H4 (cell line): ENCODE measurements around the gene CNTNAP2. TPM values are rescaled to one million over a fixed set of nuclear protein-coding genes. Genes with fewer than 3 reads are reported as not detected.

Source experiments
- DNase-seq: peaks from one replicate; pipeline ENCODE4 v3.0.0-alpha.2; 2015; ENCODE audit warnings: low spot score
- total RNA-seq: library from RNA; depleted of rRNA; stranded (reverse); fragments of >200 nt; shearing (Covaris generic); gene quantifications from 2 replicates; pipeline ENCODE4 v1.2.3, GENCODE V29; 2014

CNTNAP2 gene
- total RNA-seq, 1 experiment from 2014 or later = 1.7 TPM

- DNase-seq = no peak
Observed at GRCh38 chr7:148146346-148146745, 2029.7 kb downstream of the CNTNAP2 start.

GRCh38 chr7:148147438-148147837 is 2030.8 kb downstream of the CNTNAP2 start:
- no peak for DNase-seq

GRCh38 chr7:148148456-148148855 is 2031.9 kb downstream of the CNTNAP2 start:
- DNase-seq = no peak

GRCh38 chr7:148149730-148150129 is 2033.1 kb downstream of the CNTNAP2 start:
- DNase-seq = no peak

- no peak for DNase-seq
Observed at GRCh38 chr7:148151778-148152177, 2035.2 kb downstream of the CNTNAP2 start.

- no peak for DNase-seq
Observed at GRCh38 chr7:148153616-148154284, 2037.1 kb downstream of the CNTNAP2 start.

- no peak for DNase-seq
Observed at GRCh38 chr7:148155000-148155399, 2038.4 kb downstream of the CNTNAP2 start.

- no peak for DNase-seq
Observed at GRCh38 chr7:148155826-148156225, 2039.2 kb downstream of the CNTNAP2 start.

- DNase-seq = no peak
Observed at GRCh38 chr7:148156233-148156632, 2039.6 kb downstream of the CNTNAP2 start.

- DNase-seq = no peak
Observed at GRCh38 chr7:148159331-148159730, 2042.7 kb downstream of the CNTNAP2 start.

- DNase-seq = no peak
Observed at GRCh38 chr7:148161776-148162175, 2045.2 kb downstream of the CNTNAP2 start.

- DNase-seq = no peak
Observed at GRCh38 chr7:148162808-148163207, 2046.2 kb downstream of the CNTNAP2 start.

GRCh38 chr7:148163246-148163645 is 2046.6 kb downstream of the CNTNAP2 start:
- no peak for DNase-seq

GRCh38 chr7:148172920-148173319 is 2056.3 kb downstream of the CNTNAP2 start:
- DNase-seq = no peak

- DNase-seq = no peak
Observed at GRCh38 chr7:148173369-148173768, 2056.8 kb downstream of the CNTNAP2 start.

GRCh38 chr7:148174376-148174775 is 2057.8 kb downstream of the CNTNAP2 start:
- DNase-seq = no peak

GRCh38 chr7:148175512-148175911 is 2058.9 kb downstream of the CNTNAP2 start:
- DNase-seq = no peak

GRCh38 chr7:148177972-148178371 is 2061.4 kb downstream of the CNTNAP2 start:
- no peak for DNase-seq

GRCh38 chr7:148180075-148180474 is 2063.5 kb downstream of the CNTNAP2 start:
- DNase-seq = no peak

GRCh38 chr7:148182264-148182663 is 2065.7 kb downstream of the CNTNAP2 start:
- no peak for DNase-seq

- DNase-seq = no peak
Observed at GRCh38 chr7:148185041-148185440, 2068.4 kb downstream of the CNTNAP2 start.

- DNase-seq = no peak
Observed at GRCh38 chr7:148187471-148187870, 2070.9 kb downstream of the CNTNAP2 start.

GRCh38 chr7:148191391-148192065 is 2074.9 kb downstream of the CNTNAP2 start:
- no peak for DNase-seq

GRCh38 chr7:148192491-148192890 is 2075.9 kb downstream of the CNTNAP2 start:
- no peak for DNase-seq
